GM12875 (cell line): ENCODE measurements around the gene KLHL30.
A peak's percentile ranks its signal among the peaks of the same experiment; 100 is the strongest.

Experiments used
- H3K4me3 ChIP-seq: one replicate; pipeline ENCODE4 v1.5.1; 2011; ENCODE audit warnings: low read depth, low read length, control low read depth
- TF ChIP-seq, protein P1 (sequence below): IDR thresholded peaks from 2 replicates; pipeline ENCODE4 v1.5.1; 2011; ENCODE audit warnings: low read depth, mild to moderate bottlenecking, control low read depth, inconsistent platforms, low read length, moderate library complexity, borderline replicate concordance; ENCODE audit not compliant: insufficient read depth

KLHL30 gene

DNA sequence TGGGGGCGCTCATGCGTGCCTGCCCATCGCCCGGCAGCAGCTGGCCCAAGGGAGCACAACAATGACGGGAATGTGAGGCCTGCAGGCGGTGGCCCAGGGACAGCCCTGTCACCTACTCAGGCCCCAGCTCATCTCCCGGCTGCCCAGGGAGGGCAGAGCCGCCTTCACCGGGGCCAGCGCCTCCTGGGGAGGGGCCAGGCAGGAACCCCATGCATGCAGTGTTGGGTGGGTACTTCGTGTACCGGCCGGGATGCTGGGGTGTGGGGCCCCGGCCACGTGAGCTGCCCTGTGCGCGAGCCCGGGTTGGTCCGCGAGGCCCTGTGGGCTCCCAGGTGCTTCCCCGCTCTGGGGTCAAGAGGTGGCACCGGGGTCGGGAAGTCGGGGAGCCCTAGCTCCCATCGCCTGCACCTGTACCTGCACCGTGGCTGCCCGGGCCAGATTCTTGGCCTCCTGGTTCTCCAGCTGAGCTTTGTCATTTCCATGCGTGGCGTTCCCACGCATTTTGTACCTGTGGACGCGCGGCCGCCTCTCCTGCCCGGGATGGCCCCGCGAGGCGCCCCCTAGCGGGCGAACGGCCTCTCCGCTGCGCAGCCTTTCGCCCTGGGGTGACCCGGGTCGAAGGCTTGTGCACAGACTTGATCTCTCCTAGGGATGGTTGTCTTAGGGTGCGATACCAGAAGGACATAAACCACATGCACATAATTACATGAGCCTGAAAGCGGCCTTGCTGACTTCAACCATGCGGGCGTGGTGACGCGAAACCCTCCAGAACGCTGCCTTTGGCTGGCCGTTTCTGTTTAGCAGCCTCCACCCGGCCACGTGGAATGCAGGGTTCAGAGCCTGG, 950 bp downstream of the KLHL30 start:
- TF ChIP-seq, protein P1, sequence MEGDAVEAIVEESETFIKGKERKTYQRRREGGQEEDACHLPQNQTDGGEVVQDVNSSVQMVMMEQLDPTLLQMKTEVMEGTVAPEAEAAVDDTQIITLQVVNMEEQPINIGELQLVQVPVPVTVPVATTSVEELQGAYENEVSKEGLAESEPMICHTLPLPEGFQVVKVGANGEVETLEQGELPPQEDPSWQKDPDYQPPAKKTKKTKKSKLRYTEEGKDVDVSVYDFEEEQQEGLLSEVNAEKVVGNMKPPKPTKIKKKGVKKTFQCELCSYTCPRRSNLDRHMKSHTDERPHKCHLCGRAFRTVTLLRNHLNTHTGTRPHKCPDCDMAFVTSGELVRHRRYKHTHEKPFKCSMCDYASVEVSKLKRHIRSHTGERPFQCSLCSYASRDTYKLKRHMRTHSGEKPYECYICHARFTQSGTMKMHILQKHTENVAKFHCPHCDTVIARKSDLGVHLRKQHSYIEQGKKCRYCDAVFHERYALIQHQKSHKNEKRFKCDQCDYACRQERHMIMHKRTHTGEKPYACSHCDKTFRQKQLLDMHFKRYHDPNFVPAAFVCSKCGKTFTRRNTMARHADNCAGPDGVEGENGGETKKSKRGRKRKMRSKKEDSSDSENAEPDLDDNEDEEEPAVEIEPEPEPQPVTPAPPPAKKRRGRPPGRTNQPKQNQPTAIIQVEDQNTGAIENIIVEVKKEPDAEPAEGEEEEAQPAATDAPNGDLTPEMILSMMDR, result peak; percentile 82
- H3K4me3 ChIP-seq, result peak overlapping the region; percentile 11

DNA sequence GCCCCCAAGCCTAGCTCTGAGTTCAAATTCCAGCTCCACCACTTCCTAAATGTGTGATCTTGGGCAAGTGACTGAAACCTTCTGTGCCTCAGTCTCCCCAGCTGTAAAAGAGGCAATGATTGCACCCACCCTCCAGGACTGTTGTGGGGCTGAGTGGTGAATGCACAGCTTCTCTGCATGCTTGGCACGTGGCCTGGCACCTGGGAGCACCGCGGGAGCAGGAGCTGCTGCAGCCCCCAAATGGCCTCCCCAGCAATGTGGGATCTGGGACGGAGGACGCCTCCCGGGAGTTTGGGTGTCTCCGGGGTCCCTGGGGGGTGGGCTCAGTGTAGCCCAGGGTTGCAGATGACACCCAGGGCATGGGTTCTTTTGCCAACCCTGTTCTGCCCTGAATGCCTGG, 1.6 kb downstream of the KLHL30 start:
- TF ChIP-seq, protein P1, result no peak
- H3K4me3 ChIP-seq, result no peak overlapping the region

DNA sequence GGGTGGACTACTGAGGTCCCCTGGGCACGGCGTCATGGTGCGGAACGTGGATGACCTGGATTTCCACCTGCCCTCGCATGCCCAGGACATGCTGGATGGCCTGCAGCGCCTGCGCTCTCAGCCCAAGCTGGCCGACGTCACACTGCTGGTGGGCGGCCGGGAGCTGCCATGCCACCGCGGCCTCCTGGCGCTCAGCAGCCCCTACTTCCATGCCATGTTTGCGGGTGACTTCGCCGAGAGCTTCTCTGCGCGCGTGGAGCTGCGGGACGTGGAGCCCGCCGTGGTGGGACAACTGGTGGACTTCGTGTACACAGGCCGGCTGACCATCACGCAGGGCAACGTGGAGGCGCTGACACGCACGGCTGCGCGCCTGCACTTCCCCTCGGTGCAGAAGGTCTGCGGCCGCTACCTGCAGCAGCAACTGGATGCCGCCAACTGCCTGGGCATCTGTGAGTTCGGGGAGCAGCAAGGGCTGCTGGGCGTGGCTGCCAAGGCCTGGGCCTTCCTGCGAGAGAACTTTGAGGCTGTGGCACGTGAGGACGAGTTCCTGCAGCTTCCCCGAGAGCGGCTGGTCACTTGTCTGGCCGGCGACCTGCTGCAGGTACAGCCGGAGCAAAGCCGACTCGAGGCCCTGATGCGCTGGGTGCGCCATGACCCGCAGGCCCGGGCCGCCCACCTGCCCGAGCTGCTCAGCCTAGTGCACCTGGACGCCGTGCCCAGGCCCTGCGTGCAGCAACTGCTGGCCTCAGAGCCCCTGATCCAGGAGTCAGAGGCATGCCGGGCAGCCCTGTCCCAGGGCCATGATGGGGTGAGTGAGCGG, 2.5 kb downstream of the KLHL30 start:
- TF ChIP-seq, protein P1, result no peak
- no peak overlapping the region for H3K4me3 ChIP-seq

DNA sequence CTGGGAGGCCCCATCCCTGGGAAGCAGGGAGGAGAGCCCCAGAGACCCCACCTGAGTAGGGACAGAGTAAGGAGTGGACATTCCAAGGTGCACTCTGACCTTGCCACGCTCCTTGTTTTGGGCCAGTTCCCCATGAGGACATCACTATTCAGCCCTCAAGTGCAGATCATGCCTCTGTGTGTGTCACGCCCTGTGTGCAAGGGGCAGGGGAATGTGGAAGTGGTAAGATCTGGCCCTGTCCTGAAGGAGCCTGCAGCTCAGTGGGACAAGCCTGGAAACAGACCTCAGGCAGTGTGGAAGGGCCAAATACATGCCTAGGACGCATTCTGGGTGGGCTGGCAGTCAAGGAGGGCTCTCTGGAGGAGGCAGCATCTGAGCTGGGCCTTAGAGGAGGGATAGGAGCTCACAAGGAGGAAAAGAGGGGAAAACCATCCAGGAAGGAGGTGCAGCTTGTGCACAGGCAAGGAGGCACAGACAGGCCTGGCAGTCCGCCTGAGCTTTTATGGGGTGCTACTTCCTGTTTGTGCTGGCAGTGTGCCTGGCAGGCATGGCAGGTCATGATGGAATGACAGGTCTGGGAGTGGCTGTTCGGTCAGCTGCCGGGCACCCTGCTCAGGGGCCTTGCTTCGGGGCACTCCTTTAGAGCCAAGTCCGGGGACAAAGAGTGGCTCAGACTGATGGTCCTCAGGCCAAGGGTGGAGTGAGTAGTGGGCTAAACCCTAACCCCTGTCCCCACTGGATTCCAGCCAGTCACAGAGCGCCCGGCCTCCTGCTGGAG, 3.3 kb downstream of the KLHL30 start:
- TF ChIP-seq, protein P1, result no peak
- H3K4me3 ChIP-seq, result no peak overlapping the region

DNA sequence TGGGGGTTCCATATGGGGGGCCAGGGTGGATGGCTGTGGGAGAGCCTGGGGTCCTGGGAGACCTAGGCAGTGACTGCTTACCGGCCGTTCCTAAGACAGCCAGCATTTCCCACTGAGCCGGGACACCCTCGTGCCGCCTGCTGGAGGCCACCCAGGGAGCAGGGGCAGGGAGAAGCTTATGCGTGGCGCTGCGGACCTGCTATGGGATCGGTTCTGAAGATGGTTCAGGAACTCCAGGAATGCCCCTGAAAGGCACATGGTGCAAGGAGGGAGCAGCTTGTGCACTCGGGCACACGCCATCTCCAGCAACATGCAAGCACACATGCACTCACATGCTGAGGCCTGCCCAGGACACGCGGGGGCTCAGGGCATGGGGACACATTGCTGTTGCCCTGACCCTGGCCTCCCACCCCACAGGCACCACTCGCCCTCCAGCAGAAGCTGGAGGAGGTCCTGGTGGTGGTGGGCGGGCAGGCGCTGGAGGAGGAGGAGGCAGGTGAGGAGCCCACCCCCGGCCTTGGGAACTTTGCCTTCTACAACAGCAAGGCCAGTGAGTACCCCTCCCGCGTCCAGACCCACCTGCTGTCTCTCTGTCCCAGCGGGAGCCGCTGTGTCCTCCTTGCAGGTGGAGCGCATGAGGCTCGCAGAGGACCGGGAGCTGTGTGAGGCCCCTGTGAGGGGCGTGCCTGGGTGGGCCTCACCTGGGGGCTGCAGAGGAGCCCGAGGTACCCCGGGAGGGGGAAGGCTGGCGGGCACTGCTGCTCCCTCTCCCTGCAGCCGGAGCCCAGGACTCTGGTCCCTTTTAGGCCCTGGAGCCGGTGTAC, 4.1 kb downstream of the KLHL30 start:
- H3K4me3 ChIP-seq, result no peak overlapping the region
- TF ChIP-seq, protein P1, result no peak

DNA sequence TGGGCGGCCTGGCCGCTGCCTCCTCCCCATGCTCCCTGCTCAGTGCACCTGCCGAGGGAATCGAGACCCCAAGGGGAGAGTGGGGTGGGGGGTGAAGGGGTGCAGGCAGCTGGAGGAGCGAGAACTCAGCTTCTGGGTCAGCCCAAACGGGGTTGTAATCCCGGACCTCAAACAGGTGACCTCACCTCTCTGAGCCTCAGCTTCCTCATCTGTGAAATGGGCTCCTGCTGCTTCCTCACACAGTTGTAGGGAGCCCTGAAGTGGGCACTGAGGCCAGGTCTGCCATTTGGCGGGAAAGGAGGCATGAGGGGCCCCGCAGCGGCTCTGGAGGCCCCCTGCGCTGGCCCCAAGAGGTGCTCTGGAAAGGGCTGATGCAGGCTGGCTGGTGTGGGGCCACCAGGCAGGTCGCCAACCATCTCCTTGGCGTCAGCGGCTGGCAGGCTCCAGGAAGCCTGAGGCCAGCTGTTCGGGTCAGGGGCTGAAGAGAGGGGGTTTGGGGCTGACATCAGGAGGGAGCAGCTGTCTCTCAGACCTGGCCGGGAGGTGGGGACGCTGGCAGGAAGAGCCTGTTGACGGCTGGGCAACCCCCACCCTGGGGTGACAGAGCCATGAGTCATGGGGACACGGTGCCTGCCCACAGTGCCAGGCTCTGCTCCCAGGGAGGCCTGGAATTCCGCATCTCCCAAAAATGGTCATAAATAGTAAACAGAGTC, 4.9 kb downstream of the KLHL30 start:
- H3K4me3 ChIP-seq, result no peak overlapping the region
- TF ChIP-seq, protein P1, result no peak
